ENCODE data around the gene TAF10.

Gene TAF10

GRCh38 chr11:6612213-6613041 is at the start of gene TAF10:
TAF10 (minus strand) TSS chr11:6612216; CDS start chr11:6612189, 27 bp downstream.
- DNase-seq: peak; percentile 94

GRCh38 chr11:6660712-6661111 is 48.7 kb upstream of the TAF10 start:
- DNase-seq: no peak

- no peak for DNase-seq
These were observed 46.6 kb upstream of the TAF10 start for GRCh38 chr11:6658647-6659046.

- no peak for DNase-seq
These were observed 45.3 kb upstream of the TAF10 start for GRCh38 chr11:6657346-6657745.

GRCh38 chr11:6656936-6657335 is 44.9 kb upstream of the TAF10 start:
- no peak for DNase-seq

- DNase-seq: no peak
These were observed 44.5 kb upstream of the TAF10 start for GRCh38 chr11:6656584-6656915.

- no peak for DNase-seq
These were observed 44.0 kb upstream of the TAF10 start, which contains the start of gene DCHS1 for GRCh38 chr11:6655790-6656583. DCHS1 (minus strand) TSS chr11:6655809; CDS start chr11:6641613, 14,196 bp downstream.

- DNase-seq: no peak
These were observed 43.2 kb upstream of the TAF10 start for GRCh38 chr11:6655020-6655789.

- DNase-seq: no peak
These were observed 42.4 kb upstream of the TAF10 start for GRCh38 chr11:6654281-6655019.

- no peak for DNase-seq
These were observed 41.6 kb upstream of the TAF10 start for GRCh38 chr11:6653656-6654055.

- DNase-seq: peak; percentile 61
These were observed 41.1 kb upstream of the TAF10 start for GRCh38 chr11:6653097-6653496.

GRCh38 chr11:6652182-6652581 is 40.2 kb upstream of the TAF10 start:
- DNase-seq: no peak

- no peak for DNase-seq
These were observed 39.0 kb upstream of the TAF10 start for GRCh38 chr11:6650980-6651379.

GRCh38 chr11:6650104-6650503 is 38.1 kb upstream of the TAF10 start:
- DNase-seq: no peak

GRCh38 chr11:6648501-6648900 is 36.5 kb upstream of the TAF10 start:
- DNase-seq: peak; percentile 97

- DNase-seq: no peak
These were observed 35.8 kb upstream of the TAF10 start for GRCh38 chr11:6647836-6648235.

GRCh38 chr11:6646918-6647679 is 35.1 kb upstream of the TAF10 start:
- DNase-seq: peak; percentile 87

GRCh38 chr11:6646576-6646917 is 34.5 kb upstream of the TAF10 start:
- peak; percentile 66 for DNase-seq

- peak; percentile 78 for DNase-seq
These were observed 34.1 kb upstream of the TAF10 start for GRCh38 chr11:6646071-6646470.

- DNase-seq: peak; percentile 6
These were observed 30.9 kb upstream of the TAF10 start for GRCh38 chr11:6642957-6643356.

- DNase-seq: no peak
These were observed 29.1 kb upstream of the TAF10 start for GRCh38 chr11:6640985-6641701.

Data from MV-4-11 (cell line).